ENCODE measurements around the gene MST1. TPM values are rescaled to one million over a fixed set of nuclear protein-coding genes. Genes with fewer than 3 reads are reported as not detected.

Gene MST1
- total RNA-seq, 4 donors from 2014 or later: 21.5 to 43.5 (median 40.7) TPM

GRCh38 chr3:49716169-49716568, 26.9 kb upstream of the MST1 start:
- H3K9me3 ChIP-seq: no peaks in the 10 kb centered on the region

DNA sequence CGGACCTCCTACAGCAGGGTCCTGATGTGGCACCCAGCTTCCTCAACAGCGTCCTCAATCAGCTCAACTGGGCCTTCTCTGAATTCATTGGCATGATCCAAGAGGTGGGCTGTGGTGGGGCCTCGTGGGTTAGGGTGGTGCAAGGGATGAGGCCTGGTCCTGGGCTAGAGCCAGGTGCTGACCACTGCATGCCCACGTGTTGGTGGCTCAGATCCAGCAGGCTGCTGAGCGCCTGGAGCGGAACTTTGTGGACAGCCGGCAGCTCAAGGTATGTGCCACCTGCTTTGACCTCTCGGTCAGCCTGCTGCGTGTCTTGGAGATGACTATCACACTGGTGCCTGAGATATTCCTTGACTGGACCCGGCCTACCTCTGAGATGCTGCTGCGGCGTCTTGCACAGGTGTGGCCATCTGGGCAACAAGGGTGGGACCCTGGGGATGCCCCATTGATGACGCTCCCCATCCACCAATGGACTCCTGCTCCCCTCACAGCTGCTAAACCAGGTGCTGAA, 26.4 kb upstream of the MST1 start:
- Histone ChIP-seq H3K27ac (no peak overlapping the region), H3K36me3 (peaks cover 0 to 7% of the 10 kb centered on the region in 2 donors), H3K4me3 (replicated peaks in 1 of 3) (no peak overlapping the region), H3K9me3 (no peaks in the 10 kb centered on the region), H3K4me1 (peaks cover 10 to 16% of the 10 kb centered on the region in 2 donors), H3K27me3 (no peaks in the 10 kb centered on the region)
- 89 to 100% methylated on average over 2 to 5 of the region's 13 CpGs for WGBS, 2 donors
- intact Hi-C loops (cut with DNase I): no loop called here
- no peak for DNase-seq
- no peak for TF ChIP-seq POLR2A (IDR thresholded peaks at IDR 0.05)

More at GRCh38 chr3:49716169-49716568, 26.9 kb upstream of the MST1 start:
- H3K4me1 ChIP-seq: peaks cover 10 to 16% of the 10 kb centered on the region in 2 donors
- no peaks in the 10 kb centered on the region for H3K27me3 ChIP-seq
- intact Hi-C loops (cut with DNase I): no loop called here
- WGBS, 2 donors: 100% methylated on average over 3 to 7 of the region's 7 CpGs
- H3K36me3 ChIP-seq: peaks cover under 1 to 7% of the 10 kb centered on the region in 2 donors
- no peak for DNase-seq
- no peak overlapping the region for H3K4me3 ChIP-seq (replicated peaks in 1 of 3)
- TF ChIP-seq POLR2A (IDR thresholded peaks at IDR 0.05) (no peak), CTCF (IDR thresholded peaks at IDR 0.05) (no peak)
- H3K27ac ChIP-seq: no peak overlapping the region

GRCh38 chr3:49714728-49715550, 25.7 kb upstream of the MST1 start:
- intact Hi-C loops (cut with DNase I): no loop called here
- DNase-seq: no peak
- Histone ChIP-seq H3K36me3 (peaks cover 0 to 7% of the 10 kb centered on the region in 2 donors), H3K27me3 (no peaks in the 10 kb centered on the region), H3K4me1 (peaks cover 10 to 14% of the 10 kb centered on the region in 2 donors), H3K27ac (no peak overlapping the region), H3K9me3 (no peaks in the 10 kb centered on the region), H3K4me3 (replicated peaks in 1 of 3) (no peak overlapping the region)
- no peak for TF ChIP-seq POLR2A (IDR thresholded peaks at IDR 0.05)
- TF ChIP-seq CTCF (IDR thresholded peaks at IDR 0.05): no peak
- 100% methylated on average over 5 to 8 of the region's 13 CpGs for WGBS, 2 donors

- WGBS, 2 donors: 91 to 96% methylated on average over 17 to 24 of the region's 25 CpGs
- Histone ChIP-seq H3K4me3 (replicated peaks in 1 of 3) (no peak overlapping the region), H3K36me3 (peaks cover 0 to 7% of the 10 kb centered on the region in 2 donors), H3K4me1 (peaks cover 2 to 3% of the 10 kb centered on the region in 2 donors), H3K27me3 (no peaks in the 10 kb centered on the region), H3K27ac (no peak overlapping the region), H3K9me3 (no peaks in the 10 kb centered on the region)
- DNase-seq: no peak
- TF ChIP-seq CTCF (IDR thresholded peaks at IDR 0.05): no peak
- TF ChIP-seq POLR2A (IDR thresholded peaks at IDR 0.05): no peak
- intact Hi-C loops (cut with DNase I): no loop called here
Observed at GRCh38 chr3:49713336-49714105, 24.2 kb upstream of the MST1 start.

DNA sequence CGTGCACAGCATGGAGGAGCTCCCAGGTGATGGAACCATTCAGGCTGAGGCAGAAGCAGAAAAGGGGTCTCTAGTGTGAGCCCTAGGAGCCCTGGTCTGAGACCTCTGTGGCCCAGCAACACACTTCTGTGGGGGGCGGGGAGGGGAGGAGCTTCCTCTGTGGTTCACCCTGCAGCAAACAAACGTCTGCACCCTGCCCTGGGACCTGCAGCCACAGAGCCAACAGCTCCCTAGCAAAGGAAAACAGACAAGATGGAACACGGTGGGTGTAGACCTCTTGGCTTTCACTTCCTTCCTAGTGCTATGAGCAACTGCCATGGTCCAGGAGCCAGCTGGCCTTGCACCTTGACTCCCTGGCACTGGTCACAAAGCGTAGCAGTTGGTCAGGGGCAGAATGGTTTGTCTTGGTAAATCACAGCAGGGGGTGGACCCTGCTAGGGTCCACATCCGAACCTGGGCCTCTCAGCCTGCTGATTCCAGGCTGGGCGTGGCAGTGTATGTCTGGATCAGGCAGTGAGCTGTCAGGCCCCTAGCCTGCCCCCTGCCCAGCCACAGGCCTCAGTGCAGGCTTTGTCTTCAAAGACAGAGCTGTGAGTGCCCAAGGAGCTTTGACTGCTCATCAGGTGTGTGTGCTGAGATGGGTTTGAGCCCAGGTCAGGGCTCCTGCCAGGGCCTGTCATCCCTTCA, 23.5 kb upstream of the MST1 start:
- 66 to 80% methylated on average over 4 to 5 of the region's 7 CpGs for WGBS, 2 donors
- Histone ChIP-seq H3K27me3 (no peaks in the 10 kb centered on the region), H3K4me3 (replicated peaks in 1 of 3) (no peak overlapping the region), H3K36me3 (peaks cover 0 to 7% of the 10 kb centered on the region in 2 donors), H3K27ac (no peak overlapping the region), H3K9me3 (no peaks in the 10 kb centered on the region), H3K4me1 (no peaks in the 10 kb centered on the region)
- no peak for DNase-seq
- intact Hi-C loops (cut with DNase I): no loop called here
- TF ChIP-seq CTCF (IDR thresholded peaks at IDR 0.05) (no peak), POLR2A (IDR thresholded peaks at IDR 0.05) (no peak)

All from thyroid gland (tissue), 4 donors.